T-cell (primary cell): ENCODE results near the gene GREB1. TPM values are rescaled to one million over a fixed set of nuclear protein-coding genes. Genes with fewer than 3 reads are reported as not detected.
A peak's percentile ranks its signal among the peaks of the same experiment; 100 is the strongest.

ENCODE experiments used
- ATAC-seq, 4 experiments: fragments of 200-7000 bp in 3 of 4; fragments of 150-1000 bp in 1 of 4; cut with Tn5 transposase; replicated peaks in 1 of 4; 1 replicate in 3 of 4; 2 replicates in 1 of 4; pipeline ENCODE4 v1.10.0; 2021; ENCODE audit warnings: moderate library complexity in 3 of 4, mild to moderate bottlenecking in 2 of 4, moderate number of reproducible peaks in 1 of 4
- CTCF ChIA-PET, 2 donors: fragments of 300-600 bp; sonication (Branson Sonifier 250); formaldehyde crosslinking; loops; one replicate each; lab custom pipeline; 2022; ENCODE audit warnings: antibody characterized with exemption in 2 of 2; lab: Charles Lee
- POLR2A ChIA-PET, 2 donors: fragments of 300-600 bp; sonication (Branson Sonifier 250); formaldehyde crosslinking; loops; one replicate each; lab custom pipeline; 2022; ENCODE audit warnings: antibody characterized with exemption in 2 of 2; lab: Charles Lee
- DNase-seq, 35 experiments: peaks; one replicate each; pipeline versions ENCODE4 v3.0.0 to v3.0.0-alpha.2; 2013 to 2023
- H3K27ac ChIP-seq: one replicate; pipeline ENCODE4 v1.5.1; 2013; ENCODE audit warnings: low read length
- H3K27me3 ChIP-seq, 2 experiments: replicated peaks in 1 of 2; 1 replicate in 1 of 2; 2 replicates in 1 of 2; pipeline versions ENCODE4 v1.6.1 to v1.7.0; 2013; ENCODE audit warnings: low read length in 1 of 2, mixed read lengths in 1 of 2; ENCODE audit not compliant: control insufficient read depth in 2 of 2, insufficient read depth in 2 of 2; ENCODE audit errors: extremely low read depth in 1 of 2
- H3K36me3 ChIP-seq, 2 donors: 1 replicate in 1 of 2; 2 replicates in 1 of 2; pipeline versions ENCODE4 v1.6.1 to v1.7.0; 2013; ENCODE audit warnings: low read length in 1 of 2; ENCODE audit not compliant: control insufficient read depth in 2 of 2, insufficient read depth in 1 of 2; ENCODE audit errors: extremely low read depth in 1 of 2
- H3K4me1 ChIP-seq, 2 experiments: 1 replicate in 1 of 2; 2 replicates in 1 of 2; pipeline versions ENCODE4 v1.6.1 to v1.7.0; 2013; ENCODE audit warnings: low read length in 2 of 2, mixed read lengths in 1 of 2; ENCODE audit not compliant: insufficient read depth in 2 of 2, control insufficient read depth in 1 of 2; ENCODE audit errors: extremely low read depth in 1 of 2
- H3K4me3 ChIP-seq, 2 donors: 1 replicate in 1 of 2; 2 replicates in 1 of 2; pipeline versions ENCODE4 v1.5.1 to v1.7.0; 2013; ENCODE audit warnings: mild to moderate bottlenecking in 2 of 2, low read length in 1 of 2, moderate library complexity in 1 of 2; ENCODE audit not compliant: control insufficient read depth in 1 of 2; ENCODE audit errors: extremely low read depth in 1 of 2
- H3K9me3 ChIP-seq: 2 replicates; pipeline ENCODE4 v1.7.0; 2013
- H3K27ac Mint-ChIP-seq, 2 donors: one replicate each; pipeline ENCODE4 v1.8.0; 2020 to 2021; ENCODE audit warnings: mild to moderate bottlenecking in 2 of 2, mixed read lengths in 2 of 2
- H3K27me3 Mint-ChIP-seq, 2 donors: one replicate each; pipeline ENCODE4 v1.8.0; 2021 to 2022; ENCODE audit warnings: mixed read lengths in 2 of 2
- H3K36me3 Mint-ChIP-seq: one replicate; pipeline ENCODE4 v1.8.0; 2021; ENCODE audit warnings: mixed read lengths
- H3K4me1 Mint-ChIP-seq, 3 donors: one replicate each; pipeline ENCODE4 v1.8.0; 2020 to 2022; ENCODE audit warnings: mixed read lengths in 3 of 3, mild to moderate bottlenecking in 1 of 3
- H3K4me3 Mint-ChIP-seq, 3 donors: one replicate each; pipeline ENCODE4 v1.8.0; 2020 to 2022; ENCODE audit warnings: mild to moderate bottlenecking in 3 of 3, mixed read lengths in 3 of 3, moderate library complexity in 3 of 3
- H3K9me3 Mint-ChIP-seq, 3 donors: one replicate each; pipeline ENCODE4 v1.8.0; 2020 to 2022; ENCODE audit warnings: mixed read lengths in 3 of 3
- WGBS: methylation state at CpG from one replicate; pipeline ENCODE4 v1.1.5; 2013; ENCODE audit warnings: missing lambda C conversion rate; ENCODE audit not compliant: insufficient coverage; 5-methylcytosine and 5-hydroxymethylcytosine counted together
- total RNA-seq, 35 experiments: library from RNA in 6 of 35; stranded (reverse) in 6 of 35; fragments of 120-200 nt in 1 of 35; gene quantifications; one replicate each; pipeline versions ENCODE4 v1.2.1 to v1.2.4 and lab custom pipeline; 2013 to 2026

GREB1 gene
- total RNA-seq, 5 donors from 2014 or later (not counting 1 experiment from before 2014, with no cell fraction given) = 0.23 to 1.2 (median 0.63) TPM

DNA sequence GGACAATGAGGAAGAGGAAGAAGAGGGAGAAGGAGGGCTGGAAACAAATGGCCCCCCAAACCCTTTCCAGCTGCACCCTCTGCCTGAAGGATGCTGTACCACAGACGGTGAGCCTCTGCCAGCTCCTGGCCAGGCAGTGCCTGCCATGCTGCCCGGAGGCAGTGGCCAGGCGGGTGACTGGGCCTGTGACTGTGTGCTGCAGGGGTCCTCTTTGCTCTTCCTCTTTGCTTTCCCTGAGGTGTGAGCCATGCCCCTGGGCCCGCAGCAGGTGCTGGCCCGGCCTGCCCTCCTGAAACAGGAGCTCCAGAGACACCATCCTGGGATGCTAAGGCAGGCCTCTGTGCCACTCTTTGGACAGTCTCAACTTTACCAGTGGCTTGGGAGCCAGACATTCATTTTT is 28.6 kb downstream of the GREB1 start:
- no peaks in the 10 kb centered on the region for H3K9me3 Mint-ChIP-seq
- 90% methylated on average over 4 of the region's 5 CpGs for WGBS
- H3K36me3 Mint-ChIP-seq = no peaks in the 10 kb centered on the region
- no peak overlapping the region for H3K4me3 Mint-ChIP-seq
- H3K27ac Mint-ChIP-seq = no peak overlapping the region
- ChIA-PET CTCF (no interaction called here), POLR2A (no interaction called here)
- Histone ChIP-seq H3K27me3 (peaks cover 0 to 28% of the 10 kb centered on the region in 2 experiments), H3K27ac (no peak overlapping the region), H3K4me1 (no peaks in the 10 kb centered on the region), H3K36me3 (no peaks in the 10 kb centered on the region), H3K9me3 (no peaks in the 10 kb centered on the region), H3K4me3 (no peak overlapping the region)
- no peaks in the 10 kb centered on the region for H3K4me1 Mint-ChIP-seq
- DNase-seq (no peak), ATAC-seq (no peak)
- H3K27me3 Mint-ChIP-seq = peaks cover 19% of the 10 kb centered on the region in 2 donors

DNA sequence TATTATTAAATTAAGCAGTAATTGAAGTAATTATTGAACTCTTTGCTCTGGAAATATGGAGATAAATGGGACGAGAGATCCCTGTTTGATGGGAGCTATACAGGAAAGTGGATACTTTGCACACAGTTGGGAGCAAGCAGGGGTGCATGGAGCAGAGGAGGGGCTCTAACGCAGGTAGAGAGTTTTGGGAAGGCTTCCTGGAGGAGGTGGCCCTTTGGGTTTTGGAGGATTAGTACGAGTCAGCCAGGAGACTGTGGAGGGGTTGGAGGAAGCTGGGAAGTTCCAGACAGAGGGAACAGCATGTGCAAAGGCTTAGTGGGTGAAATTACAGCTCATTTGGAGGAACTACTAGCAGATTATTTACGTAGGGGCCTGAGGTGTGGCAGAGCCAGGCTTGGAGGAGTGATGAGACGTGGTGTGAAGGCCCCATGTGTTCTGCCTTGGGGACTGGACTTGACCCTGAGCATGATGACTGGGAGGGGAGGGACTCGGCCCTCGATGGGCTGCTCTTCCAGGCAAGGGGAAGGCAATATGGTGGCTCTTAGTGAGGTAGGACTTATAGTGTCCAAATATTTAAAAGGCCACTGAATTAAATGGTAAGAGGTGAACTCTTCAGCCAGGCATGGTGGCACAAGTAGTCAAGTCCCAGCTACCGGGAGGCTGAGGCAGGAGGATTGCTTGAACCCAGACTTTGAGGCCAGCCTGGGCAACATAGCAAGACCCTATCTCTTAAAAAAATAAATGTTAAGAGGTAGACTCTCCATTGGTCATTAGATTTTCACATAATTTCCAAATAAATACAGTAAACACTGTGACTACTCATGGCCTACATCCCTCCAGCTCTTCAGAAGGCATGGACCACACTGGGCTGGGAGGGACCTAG is 30.2 kb downstream of the GREB1 start:
- Histone ChIP-seq H3K9me3 (no peaks in the 10 kb centered on the region), H3K27me3 (peaks cover 0 to 27% of the 10 kb centered on the region in 2 experiments), H3K27ac (no peak overlapping the region), H3K4me3 (no peak overlapping the region), H3K36me3 (no peaks in the 10 kb centered on the region), H3K4me1 (no peaks in the 10 kb centered on the region)
- CTCF ChIA-PET = no interaction called here
- H3K4me3 Mint-ChIP-seq = no peak overlapping the region
- ATAC-seq (peak in 1 of 4 experiments; percentile 26), DNase-seq (no peak)
- H3K9me3 Mint-ChIP-seq = no peaks in the 10 kb centered on the region
- H3K4me1 Mint-ChIP-seq = no peaks in the 10 kb centered on the region
- H3K27ac Mint-ChIP-seq = no peak overlapping the region
- 97% methylated on average over 7 of the region's 8 CpGs for WGBS
- H3K27me3 Mint-ChIP-seq = peaks cover 15 to 16% of the 10 kb centered on the region in 2 donors
- H3K36me3 Mint-ChIP-seq = no peaks in the 10 kb centered on the region
- POLR2A ChIA-PET = no interaction called here

DNA sequence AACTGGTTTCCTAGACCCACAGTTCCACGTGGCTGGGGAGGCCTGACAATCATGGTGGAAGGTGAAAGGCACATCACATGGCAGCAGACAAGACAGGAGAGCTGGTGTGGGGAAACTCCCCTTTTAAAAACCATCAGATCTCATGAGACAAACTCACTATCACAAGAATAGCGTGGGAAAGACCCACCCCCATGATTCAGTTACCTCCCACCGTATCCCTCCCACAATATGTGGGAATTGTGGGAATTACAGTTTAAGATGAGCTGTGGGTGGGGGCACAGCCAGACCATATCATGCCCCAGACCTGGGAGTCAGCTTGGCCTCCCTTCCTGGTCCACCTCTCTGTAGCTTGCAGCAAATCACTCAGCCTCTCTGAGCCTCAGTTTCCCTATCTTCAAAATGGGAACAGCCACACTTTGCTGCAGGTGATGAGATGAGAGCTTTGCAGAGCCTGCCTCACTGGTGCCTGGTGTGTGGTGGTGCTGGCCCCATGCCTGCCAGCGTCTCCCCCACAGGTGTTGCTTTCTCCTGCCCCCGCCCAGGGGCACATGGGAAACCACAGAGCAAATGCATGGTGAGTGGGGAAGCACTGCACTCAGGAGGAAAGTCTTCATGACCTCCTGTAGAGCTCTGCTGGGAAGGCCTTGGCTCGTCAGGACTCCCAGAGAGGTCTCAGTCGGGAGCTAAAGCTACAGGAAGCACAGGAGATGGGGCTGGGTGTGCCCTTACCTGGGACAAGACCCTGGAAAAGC is 31.1 kb downstream of the GREB1 start:
- Mint-ChIP-seq H3K4me1 (no peaks in the 10 kb centered on the region), H3K4me3 (no peak overlapping the region), H3K27ac (no peak overlapping the region), H3K9me3 (no peaks in the 10 kb centered on the region), H3K36me3 (no peaks in the 10 kb centered on the region), H3K27me3 (peaks cover 8 to 10% of the 10 kb centered on the region in 2 donors)
- H3K27me3 ChIP-seq = peaks cover 0 to 21% of the 10 kb centered on the region in 2 experiments
- ChIA-PET CTCF (no interaction called here), POLR2A (no interaction called here)
- no peak overlapping the region for H3K4me3 ChIP-seq
- no peak overlapping the region for H3K27ac ChIP-seq
- 51% methylated on average over 4 of the region's 7 CpGs for WGBS
- ATAC-seq (no peak), DNase-seq (no peak)
- H3K4me1 ChIP-seq = no peaks in the 10 kb centered on the region
- no peaks in the 10 kb centered on the region for H3K36me3 ChIP-seq
- H3K9me3 ChIP-seq = no peaks in the 10 kb centered on the region

DNA sequence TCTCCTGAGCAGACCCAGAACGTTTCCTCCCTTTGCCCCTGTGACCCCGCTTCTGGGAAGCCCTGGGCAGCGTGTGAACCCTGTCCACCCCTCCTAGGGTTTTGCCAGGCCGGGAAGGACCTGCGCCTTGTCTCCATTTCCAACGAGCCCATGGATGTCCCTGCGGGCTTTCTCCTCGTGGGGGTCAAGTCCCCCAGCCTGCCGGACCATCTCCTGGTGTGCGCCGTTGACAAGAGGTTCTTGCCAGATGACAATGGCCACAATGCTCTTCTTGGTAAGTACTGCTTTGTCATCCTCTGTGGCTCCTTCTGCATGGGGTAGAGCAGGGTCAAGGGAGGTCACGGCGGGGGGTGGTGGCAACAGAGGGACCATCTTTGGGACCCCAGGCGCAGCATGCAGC is 32.5 kb downstream of the GREB1 start:
- no peak overlapping the region for H3K27ac Mint-ChIP-seq
- Histone ChIP-seq H3K4me3 (no peak overlapping the region), H3K4me1 (no peaks in the 10 kb centered on the region), H3K36me3 (no peaks in the 10 kb centered on the region), H3K9me3 (no peaks in the 10 kb centered on the region), H3K27me3 (peaks cover 0 to 21% of the 10 kb centered on the region in 2 experiments), H3K27ac (no peak overlapping the region)
- DNase-seq = no peak
- ChIA-PET CTCF (interaction anchor here in 1 of 2 donors (0.6 kb wide), 1 partner anchor 350 kb away, joined by 4 read pairs; no protein-coding TSS in a partner anchor), POLR2A (no interaction called here)
- H3K36me3 Mint-ChIP-seq = no peaks in the 10 kb centered on the region
- H3K4me1 Mint-ChIP-seq = no peaks in the 10 kb centered on the region
- no peaks in the 10 kb centered on the region for H3K9me3 Mint-ChIP-seq
- peaks cover 5 to 6% of the 10 kb centered on the region in 2 donors for H3K27me3 Mint-ChIP-seq
- ATAC-seq = no peak
- WGBS = 79% methylated on average over 11 of the region's 14 CpGs
- H3K4me3 Mint-ChIP-seq = no peak overlapping the region

DNA sequence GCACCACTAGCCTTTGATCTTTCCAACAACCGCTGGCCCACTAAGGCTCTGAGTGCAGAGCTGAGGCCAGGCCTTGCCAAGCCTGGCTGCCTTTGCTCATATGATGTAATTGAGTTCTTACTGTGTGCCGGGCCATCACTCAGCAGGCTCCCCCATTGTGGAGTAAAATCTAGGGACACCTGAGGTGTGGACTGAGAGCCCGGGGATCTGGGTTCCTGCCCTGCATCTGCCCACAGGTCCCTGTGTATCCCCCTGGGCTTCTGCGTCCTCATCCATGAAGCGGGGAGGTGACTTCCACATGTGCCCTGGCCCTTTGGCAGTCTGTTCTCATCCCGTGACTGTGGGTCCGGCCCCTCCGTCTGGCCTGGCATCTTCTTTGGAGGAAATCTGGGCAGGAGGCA is 33.8 kb downstream of the GREB1 start:
- no peak for DNase-seq
- Mint-ChIP-seq H3K27ac (no peak overlapping the region), H3K27me3 (peaks cover 3 to 7% of the 10 kb centered on the region in 2 donors), H3K4me3 (no peak overlapping the region), H3K36me3 (no peaks in the 10 kb centered on the region), H3K4me1 (no peaks in the 10 kb centered on the region), H3K9me3 (no peaks in the 10 kb centered on the region)
- POLR2A ChIA-PET = no interaction called here
- H3K27ac ChIP-seq = no peak overlapping the region
- 81% methylated on average over 4 of the region's 8 CpGs for WGBS
- no peaks in the 10 kb centered on the region for H3K4me1 ChIP-seq
- peaks cover 0 to 18% of the 10 kb centered on the region in 2 experiments for H3K27me3 ChIP-seq
- no peak for ATAC-seq
- H3K4me3 ChIP-seq = no peak overlapping the region
- H3K36me3 ChIP-seq = no peaks in the 10 kb centered on the region
- CTCF ChIA-PET = no interaction called here
- no peaks in the 10 kb centered on the region for H3K9me3 ChIP-seq

DNA sequence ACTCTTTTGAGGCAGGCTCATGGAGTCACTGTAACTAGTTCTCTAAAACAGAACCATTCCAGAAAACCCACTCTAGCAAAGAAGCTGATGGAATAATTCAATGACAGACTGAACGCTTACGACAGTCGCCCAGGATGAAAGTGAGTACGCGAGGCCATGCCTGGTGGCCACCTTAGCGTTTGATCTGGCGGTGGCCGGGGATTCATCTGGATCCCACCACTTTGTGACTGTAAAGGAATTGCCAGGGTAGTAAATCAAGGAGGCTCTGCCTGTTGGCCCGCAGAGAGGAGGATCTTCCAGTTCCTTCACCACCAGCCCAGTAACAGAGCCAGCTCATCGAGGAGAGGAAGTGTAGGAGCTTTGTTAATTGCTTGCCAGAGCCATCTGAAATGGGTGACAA is 34.6 kb downstream of the GREB1 start:
- Mint-ChIP-seq H3K9me3 (no peaks in the 10 kb centered on the region), H3K36me3 (no peaks in the 10 kb centered on the region), H3K27ac (no peak overlapping the region), H3K4me1 (no peaks in the 10 kb centered on the region), H3K4me3 (no peak overlapping the region), H3K27me3 (peaks cover 3 to 7% of the 10 kb centered on the region in 2 donors)
- Histone ChIP-seq H3K4me3 (no peak overlapping the region), H3K4me1 (no peaks in the 10 kb centered on the region), H3K9me3 (no peaks in the 10 kb centered on the region), H3K27ac (no peak overlapping the region), H3K36me3 (no peaks in the 10 kb centered on the region), H3K27me3 (peaks cover 0 to 18% of the 10 kb centered on the region in 2 experiments)
- no peak for ATAC-seq
- CTCF ChIA-PET = interaction anchor here in 1 of 2 donors (0.6 kb wide), 1 partner anchor 1455 kb away, joined by 8 read pairs; no protein-coding TSS in a partner anchor
- 98% methylated on average over 5 of the region's 10 CpGs for WGBS
- DNase-seq = no peak
- POLR2A ChIA-PET = no interaction called here
